Measurements from ENCODE around the gene RAB33B.

GRCh38 chr4:139511320-139511719 is 57.4 kb downstream of the RAB33B start:
- no peak for TF ChIP-seq CTCF (IDR thresholded peaks at IDR 0.05; ENCODE audit: low read depth, low read length)
- no peak for TF ChIP-seq EZH2phosphoT487 (IDR thresholded peaks at IDR 0.05; ENCODE audit: low read depth)

Measured in OCI-LY3 (cell line).